GM06990 (cell line): ENCODE results near the gene FAM120B.

Experiments
- DNase-seq: peaks from one replicate; pipeline ENCODE4 v3.0.0-alpha.2; 2011; ENCODE audit not compliant: insufficient read length; ENCODE audit errors: extremely low read depth
- H3K27me3 ChIP-seq: replicated peaks from 2 replicates; pipeline ENCODE4 v1.6.0; 2011; ENCODE audit warnings: low read length; ENCODE audit not compliant: control insufficient read depth, insufficient read depth
- H3K36me3 ChIP-seq: 2 replicates; pipeline ENCODE4 v1.5.1; 2011; ENCODE audit warnings: low read length; ENCODE audit not compliant: control insufficient read depth, insufficient read depth
- H3K4me3 ChIP-seq: replicated peaks from 2 replicates; pipeline ENCODE4 v1.5.1; 2011; ENCODE audit warnings: low read depth, mild to moderate bottlenecking, control low read depth, low read length
- TF ChIP-seq, protein P1 (sequence below): IDR thresholded peaks from 2 replicates; pipeline ENCODE4 v1.5.1; 2011; ENCODE audit warnings: low read length, control low read depth, mild to moderate bottlenecking, inconsistent platforms; ENCODE audit not compliant: insufficient read depth, poor library complexity, severe bottlenecking

The FAM120B gene

DNA sequence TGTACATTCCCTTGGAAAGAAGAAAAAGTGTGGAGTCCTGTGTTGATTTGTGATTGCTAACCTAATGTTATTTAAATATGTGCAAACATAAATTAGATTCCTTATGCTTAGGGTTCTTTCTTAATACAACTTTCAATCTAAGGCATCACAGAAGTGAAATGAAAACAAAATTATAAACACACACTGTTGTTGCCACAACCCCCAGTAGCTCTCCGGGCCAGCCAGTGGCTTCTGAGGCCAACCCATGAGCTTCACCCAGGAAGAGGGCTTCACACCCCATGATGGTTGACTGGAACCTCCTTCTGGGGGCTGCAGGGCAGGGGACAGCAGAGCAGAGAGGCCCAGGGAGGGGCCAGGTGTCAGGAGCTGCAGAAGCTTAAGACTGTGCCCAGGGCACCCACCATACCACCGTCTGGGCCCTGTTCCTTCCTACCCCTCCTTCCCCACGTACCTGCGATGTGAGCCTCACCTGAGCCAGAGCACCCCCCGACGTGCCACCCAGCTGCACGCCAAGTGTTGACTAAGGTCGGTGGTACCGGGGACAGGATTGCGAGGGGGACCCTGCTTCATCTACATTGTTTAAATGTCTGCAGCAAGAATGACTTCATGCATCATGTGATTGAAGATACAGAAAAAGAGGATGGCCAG lies 110.5 kb downstream of the FAM120B start:
- H3K27me3 ChIP-seq = no peaks in the 10 kb centered on the region
- no peak for DNase-seq
- TF ChIP-seq, protein P1, sequence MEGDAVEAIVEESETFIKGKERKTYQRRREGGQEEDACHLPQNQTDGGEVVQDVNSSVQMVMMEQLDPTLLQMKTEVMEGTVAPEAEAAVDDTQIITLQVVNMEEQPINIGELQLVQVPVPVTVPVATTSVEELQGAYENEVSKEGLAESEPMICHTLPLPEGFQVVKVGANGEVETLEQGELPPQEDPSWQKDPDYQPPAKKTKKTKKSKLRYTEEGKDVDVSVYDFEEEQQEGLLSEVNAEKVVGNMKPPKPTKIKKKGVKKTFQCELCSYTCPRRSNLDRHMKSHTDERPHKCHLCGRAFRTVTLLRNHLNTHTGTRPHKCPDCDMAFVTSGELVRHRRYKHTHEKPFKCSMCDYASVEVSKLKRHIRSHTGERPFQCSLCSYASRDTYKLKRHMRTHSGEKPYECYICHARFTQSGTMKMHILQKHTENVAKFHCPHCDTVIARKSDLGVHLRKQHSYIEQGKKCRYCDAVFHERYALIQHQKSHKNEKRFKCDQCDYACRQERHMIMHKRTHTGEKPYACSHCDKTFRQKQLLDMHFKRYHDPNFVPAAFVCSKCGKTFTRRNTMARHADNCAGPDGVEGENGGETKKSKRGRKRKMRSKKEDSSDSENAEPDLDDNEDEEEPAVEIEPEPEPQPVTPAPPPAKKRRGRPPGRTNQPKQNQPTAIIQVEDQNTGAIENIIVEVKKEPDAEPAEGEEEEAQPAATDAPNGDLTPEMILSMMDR = no peak
- no peak overlapping the region for H3K4me3 ChIP-seq
- no peaks in the 10 kb centered on the region for H3K36me3 ChIP-seq

DNA sequence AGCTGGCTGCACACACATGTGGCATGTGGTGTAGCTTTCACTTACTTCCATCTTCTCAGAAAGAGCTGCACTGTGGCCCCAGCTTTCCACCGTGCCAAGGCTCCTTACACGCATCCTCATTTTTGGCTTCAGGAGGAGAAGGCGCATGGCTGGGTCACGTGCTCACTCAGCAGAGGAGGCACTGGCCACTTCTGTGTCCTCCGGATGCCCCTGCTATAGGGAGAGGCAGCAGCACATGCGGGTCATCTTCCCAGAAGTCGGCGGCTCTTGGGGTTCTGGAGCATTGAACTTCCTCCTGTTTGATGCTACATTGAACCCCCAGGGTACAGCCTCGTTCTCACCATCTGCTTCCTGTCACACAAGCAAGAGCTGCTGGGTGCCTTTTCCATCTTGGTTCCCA lies 111.3 kb downstream of the FAM120B start:
- TF ChIP-seq, protein P1 = no peak
- DNase-seq = no peak
- H3K27me3 ChIP-seq = no peaks in the 10 kb centered on the region
- no peaks in the 10 kb centered on the region for H3K36me3 ChIP-seq
- no peak overlapping the region for H3K4me3 ChIP-seq

DNA sequence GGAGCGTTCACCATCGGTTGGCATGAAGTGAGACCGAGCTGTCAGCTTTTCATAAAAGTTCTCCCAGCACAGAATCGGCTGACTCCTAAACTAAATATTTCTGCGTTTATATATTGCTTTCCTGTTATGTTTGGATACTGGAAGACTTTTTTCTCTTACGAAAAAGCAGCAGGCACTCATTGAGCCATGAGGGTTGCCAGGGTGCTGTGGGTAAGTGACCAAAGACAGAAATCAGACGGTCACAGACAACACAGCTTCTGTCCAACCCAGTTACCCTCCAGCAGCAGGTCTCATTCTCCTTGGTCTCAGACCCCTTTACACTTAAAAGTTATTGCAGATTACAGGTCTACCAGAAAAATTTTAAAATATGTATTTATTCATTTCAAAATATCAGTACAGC lies 113.7 kb downstream of the FAM120B start:
- TF ChIP-seq, protein P1 = no peak
- H3K4me3 ChIP-seq = no peak overlapping the region
- no peak for DNase-seq
- H3K36me3 ChIP-seq = no peaks in the 10 kb centered on the region
- H3K27me3 ChIP-seq = no peaks in the 10 kb centered on the region

DNA sequence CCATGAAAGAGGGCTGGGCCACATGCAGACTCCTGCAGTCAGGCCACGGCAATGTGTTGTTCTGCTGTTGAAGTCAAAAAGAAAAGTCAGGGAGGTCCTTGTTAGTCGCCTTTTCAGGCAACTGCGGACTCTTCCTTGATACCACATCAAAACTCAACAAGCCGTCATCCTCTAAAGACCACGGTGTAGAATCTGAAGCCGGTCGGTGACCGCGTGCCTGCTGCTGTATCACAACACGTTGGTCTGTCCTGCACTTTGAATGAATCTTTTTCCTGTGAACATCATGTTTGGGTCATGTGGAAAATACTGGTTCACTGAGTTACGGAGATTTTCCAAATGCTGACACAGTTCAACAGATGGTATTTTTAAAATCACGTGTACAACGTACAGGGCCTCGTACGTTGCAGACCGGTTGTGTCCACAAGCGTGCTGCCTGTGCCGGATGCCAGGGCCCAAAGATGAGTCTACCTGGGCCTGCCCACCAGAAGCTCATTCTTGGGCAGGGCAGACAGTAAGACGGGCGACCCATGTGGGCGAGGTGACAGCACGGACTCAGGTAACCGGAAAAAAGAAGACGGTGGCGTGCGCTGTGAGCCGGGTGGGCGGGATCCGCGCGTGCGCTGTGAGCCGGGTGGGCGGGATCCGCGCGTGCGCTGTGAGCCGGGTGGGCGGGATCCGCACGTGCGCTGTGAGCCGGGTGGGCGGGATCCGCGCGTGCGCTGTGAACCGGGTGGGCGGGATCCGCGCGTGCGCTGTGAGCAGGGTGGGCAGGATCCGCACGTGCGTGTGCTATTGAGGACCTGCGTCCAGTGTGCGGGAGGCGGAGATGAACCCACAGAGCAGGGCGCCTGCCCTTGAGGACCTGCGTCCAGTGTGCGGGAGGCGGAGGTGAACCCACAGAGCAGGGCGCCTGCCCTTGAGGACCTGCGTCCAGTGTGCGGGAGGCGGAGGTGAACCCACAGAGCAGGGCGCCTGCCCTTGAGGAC lies 114.5 kb downstream of the FAM120B start:
- Histone ChIP-seq H3K4me3 (no peak overlapping the region), H3K27me3 (no peaks in the 10 kb centered on the region), H3K36me3 (no peaks in the 10 kb centered on the region)
- TF ChIP-seq, protein P1 = no peak
- no peak for DNase-seq

DNA sequence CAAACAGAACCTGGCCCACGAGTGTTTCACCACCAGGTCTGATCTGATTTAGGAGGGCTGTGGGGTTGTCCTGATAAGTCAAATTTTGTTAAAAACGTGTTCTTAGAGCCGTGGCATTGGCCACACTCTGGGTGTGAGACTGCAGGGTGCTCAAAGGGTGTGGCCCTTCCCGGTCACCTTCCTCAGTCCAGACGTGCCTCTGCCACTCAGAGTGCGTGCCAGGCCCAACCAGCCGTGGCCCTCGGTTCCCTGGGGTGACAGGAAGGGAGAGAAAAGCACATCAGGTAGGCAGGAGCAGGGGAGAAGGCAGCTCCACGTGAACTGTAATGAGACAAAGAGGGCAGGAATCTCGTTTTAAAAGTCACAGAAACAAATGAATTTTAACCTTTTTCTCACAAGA lies 115.4 kb downstream of the FAM120B start:
- TF ChIP-seq, protein P1 = no peak
- no peak for DNase-seq
- Histone ChIP-seq H3K4me3 (no peak overlapping the region), H3K36me3 (no peaks in the 10 kb centered on the region), H3K27me3 (no peaks in the 10 kb centered on the region)
